ENCODE data around the gene PNKP. TPM values are rescaled to one million over a fixed set of nuclear protein-coding genes. Genes with fewer than 3 reads are reported as not detected.

Gene PNKP
- total and polyA plus RNA-seq, 9 donors = 6.8 to 111 (median 53.9) TPM

DNA sequence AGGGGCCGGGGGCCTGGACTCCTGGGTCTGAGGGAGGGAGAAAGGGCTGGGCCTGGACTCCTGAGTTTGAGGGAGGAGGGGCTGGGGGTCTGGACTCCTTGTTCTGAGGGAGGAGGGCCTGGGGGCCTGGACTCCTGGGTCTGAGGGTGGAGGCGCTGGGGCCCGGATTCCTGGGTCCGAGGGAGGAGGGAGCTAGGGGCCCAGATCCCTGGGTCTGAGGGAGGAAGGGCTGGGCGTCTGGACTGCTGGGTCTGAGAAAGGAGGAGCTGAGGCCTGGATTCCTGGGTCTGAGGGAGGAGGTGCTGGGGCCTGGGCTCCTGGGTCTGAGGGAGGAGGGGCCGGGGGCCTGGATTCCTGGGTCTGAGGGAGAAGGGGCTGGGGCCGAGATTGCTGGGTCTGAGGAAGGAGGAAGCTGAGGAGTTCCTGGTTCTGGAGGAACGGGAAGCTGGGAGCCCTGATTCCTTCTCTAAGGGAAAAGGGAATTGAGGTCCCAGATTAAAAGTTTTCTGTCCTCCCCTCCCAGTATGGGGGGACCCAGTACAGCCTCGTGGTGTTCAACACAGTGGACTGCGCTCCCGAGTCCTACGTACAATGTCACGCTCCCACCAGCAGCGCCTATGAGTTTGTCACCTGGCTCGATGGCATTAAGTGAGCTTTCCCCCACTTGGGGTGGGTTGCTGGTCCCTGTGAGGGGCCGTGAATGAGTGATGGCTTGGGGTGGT lies 48.6 kb downstream of the PNKP start:
- intact Hi-C loops (cut with DNase I) = loop anchor here in 1 of 4 donors (5.0 kb wide), 1 partner anchor 33 kb away; the partner anchor contains the start of gene PTOV1
- Histone ChIP-seq H3K4me1 (ENCODE audit: insufficient read depth) (peaks cover 11% of the 10 kb centered on the region), H3K27me3 (no peaks in the 10 kb centered on the region), H3K9me3 (no peaks in the 10 kb centered on the region), H3K27ac (peak overlapping the region; percentile 96 to 97), H3K36me3 (no peaks in the 10 kb centered on the region), H3K4me3 (peak overlapping the region; percentile 80)
- peak in 2 of 5 donors; percentile 58 to 61 for DNase-seq
- TF ChIP-seq, protein P1, sequence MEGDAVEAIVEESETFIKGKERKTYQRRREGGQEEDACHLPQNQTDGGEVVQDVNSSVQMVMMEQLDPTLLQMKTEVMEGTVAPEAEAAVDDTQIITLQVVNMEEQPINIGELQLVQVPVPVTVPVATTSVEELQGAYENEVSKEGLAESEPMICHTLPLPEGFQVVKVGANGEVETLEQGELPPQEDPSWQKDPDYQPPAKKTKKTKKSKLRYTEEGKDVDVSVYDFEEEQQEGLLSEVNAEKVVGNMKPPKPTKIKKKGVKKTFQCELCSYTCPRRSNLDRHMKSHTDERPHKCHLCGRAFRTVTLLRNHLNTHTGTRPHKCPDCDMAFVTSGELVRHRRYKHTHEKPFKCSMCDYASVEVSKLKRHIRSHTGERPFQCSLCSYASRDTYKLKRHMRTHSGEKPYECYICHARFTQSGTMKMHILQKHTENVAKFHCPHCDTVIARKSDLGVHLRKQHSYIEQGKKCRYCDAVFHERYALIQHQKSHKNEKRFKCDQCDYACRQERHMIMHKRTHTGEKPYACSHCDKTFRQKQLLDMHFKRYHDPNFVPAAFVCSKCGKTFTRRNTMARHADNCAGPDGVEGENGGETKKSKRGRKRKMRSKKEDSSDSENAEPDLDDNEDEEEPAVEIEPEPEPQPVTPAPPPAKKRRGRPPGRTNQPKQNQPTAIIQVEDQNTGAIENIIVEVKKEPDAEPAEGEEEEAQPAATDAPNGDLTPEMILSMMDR (IDR thresholded peaks at IDR 0.05) = no peak
- TF ChIP-seq EP300 (IDR thresholded peaks at IDR 0.05) (no peak), POLR2A (IDR thresholded peaks at IDR 0.05) (no peak)
- 10 to 26% (median 12%) methylated on average over 15 to 16 of the region's 16 CpGs for WGBS, 3 donors

DNA sequence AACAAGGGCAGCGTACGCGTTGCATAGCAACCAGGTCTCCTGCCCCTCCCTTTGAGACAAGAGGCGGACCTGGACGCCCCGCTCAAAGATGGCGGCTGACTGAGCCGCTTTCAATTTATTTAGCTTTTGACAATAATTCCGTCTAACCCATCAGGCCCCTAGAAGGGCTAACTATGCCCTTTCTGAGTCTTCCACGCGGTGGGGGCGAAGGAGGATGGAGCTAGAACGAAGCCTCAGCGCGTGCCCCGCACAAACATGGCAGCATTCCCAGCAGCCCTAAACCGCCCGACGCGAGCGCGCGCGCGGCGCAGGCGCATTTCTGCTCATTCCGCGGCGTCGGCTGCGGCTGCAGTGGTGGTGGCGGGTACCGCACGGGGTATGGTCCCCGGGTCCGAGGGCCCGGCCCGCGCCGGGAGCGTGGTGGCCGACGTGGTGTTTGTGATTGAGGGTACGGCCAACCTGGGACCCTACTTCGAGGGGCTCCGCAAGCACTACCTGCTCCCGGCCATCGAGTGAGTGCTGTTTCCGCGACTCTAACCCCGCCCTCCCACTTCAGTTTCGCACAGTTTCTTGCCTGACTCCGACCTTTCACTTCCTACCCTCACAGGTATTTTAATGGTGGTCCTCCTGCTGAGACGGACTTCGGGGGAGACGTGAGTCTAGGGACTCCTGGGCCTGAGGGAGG lies 49.3 kb downstream of the PNKP start, which contains the start of gene MED25:
MED25 (plus strand) TSS at position 326 of the 685 bp plus-strand sequence; CDS start at position 379, 53 bp downstream.
- DNase-seq = peak; percentile 88 to 94 (median 91)
- Histone ChIP-seq H3K4me1 (ENCODE audit: insufficient read depth) (peaks cover 11% of the 10 kb centered on the region), H3K4me3 (peak within 1 kb of the TSS; percentile 80), H3K27ac (peak within 1 kb of the TSS; percentile 96 to 97), H3K27me3 (no peaks in the 10 kb centered on the region), H3K9me3 (no peaks in the 10 kb centered on the region), H3K36me3 (no peaks in the 10 kb centered on the region)
- intact Hi-C loops (cut with DNase I) = loop anchor here in 1 of 4 donors (5.0 kb wide), 1 partner anchor 34 kb away; the partner anchor contains the start of gene PTOV1
- WGBS, 3 donors = 0% methylated on average over 36 to 57 of the region's 57 CpGs
- TF ChIP-seq EP300 (IDR thresholded peaks at IDR 0.05) = no peak
- TF ChIP-seq, protein P1 (IDR thresholded peaks at IDR 0.05) = peak in 2 of 3 donors; percentile 61 to 79
- peak; percentile 86 for TF ChIP-seq POLR2A (IDR thresholded peaks at IDR 0.05)

DNA sequence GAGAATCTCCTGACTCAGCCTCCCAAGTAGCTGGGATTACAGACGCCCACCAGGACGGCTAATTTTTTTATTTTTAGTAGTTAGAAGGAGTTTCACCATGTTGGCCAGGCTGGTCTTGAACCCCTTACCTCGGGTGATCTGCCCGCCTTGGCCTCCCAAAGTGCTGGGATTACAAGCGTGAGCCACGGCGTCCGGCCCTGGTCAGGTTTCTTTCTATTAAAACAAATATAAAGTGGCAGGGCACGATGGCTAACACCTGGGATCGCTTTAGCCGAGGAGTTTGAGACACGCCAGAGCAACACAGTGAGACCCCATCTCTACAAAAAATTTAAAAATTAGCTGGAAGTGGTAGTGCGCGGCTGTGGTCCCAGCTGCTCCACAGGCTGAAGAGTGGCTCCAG lies 50.8 kb downstream of the PNKP start:
- 32 to 62% (median 53%) methylated on average over 14 of the region's 14 CpGs for WGBS, 3 donors
- Histone ChIP-seq H3K4me3 (no peak overlapping the region), H3K36me3 (no peaks in the 10 kb centered on the region), H3K4me1 (ENCODE audit: insufficient read depth) (peaks cover 11% of the 10 kb centered on the region), H3K9me3 (no peaks in the 10 kb centered on the region), H3K27ac (peak overlapping the region; percentile 37 to 97), H3K27me3 (no peaks in the 10 kb centered on the region)
- peak in 2 of 5 donors; percentile 47 to 57 for DNase-seq
- TF ChIP-seq, protein P1 (IDR thresholded peaks at IDR 0.05) = no peak
- no peak for TF ChIP-seq EP300 (IDR thresholded peaks at IDR 0.05)
- no peak for TF ChIP-seq POLR2A (IDR thresholded peaks at IDR 0.05)
- intact Hi-C loops (cut with DNase I) = loop anchor here in 1 of 4 donors (5.0 kb wide), 1 partner anchor 36 kb away; the partner anchor contains the start of gene PTOV1

DNA sequence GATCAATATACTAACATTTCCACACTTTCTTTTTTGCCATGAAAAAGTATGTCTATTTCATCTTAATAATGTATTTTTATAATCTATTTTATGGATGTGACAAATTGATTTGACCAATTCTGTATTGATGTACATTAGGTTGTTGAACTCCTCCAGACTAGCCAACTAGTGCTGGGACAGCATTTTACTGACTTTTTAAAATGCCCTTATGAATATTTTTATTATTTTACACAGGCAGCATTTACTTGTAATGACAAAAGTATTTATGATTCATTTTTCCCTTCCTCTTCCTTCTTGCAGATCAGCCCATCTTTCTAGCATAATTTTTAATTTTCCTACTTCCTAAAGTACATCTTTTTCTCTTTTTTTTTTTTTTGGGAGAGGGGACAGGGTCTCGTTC lies 53.4 kb downstream of the PNKP start:
- TF ChIP-seq, protein P1 (IDR thresholded peaks at IDR 0.05) = no peak
- TF ChIP-seq POLR2A (IDR thresholded peaks at IDR 0.05) = no peak
- no peak for TF ChIP-seq EP300 (IDR thresholded peaks at IDR 0.05)
- Histone ChIP-seq H3K27me3 (no peaks in the 10 kb centered on the region), H3K27ac (peak overlapping the region in 1 of 2 donors; percentile 87), H3K36me3 (no peaks in the 10 kb centered on the region), H3K4me3 (no peak overlapping the region), H3K9me3 (no peaks in the 10 kb centered on the region), H3K4me1 (ENCODE audit: insufficient read depth) (peaks cover 6% of the 10 kb centered on the region)
- 49 to 67% (median 59%) methylated on average over 1 of the region's 1 CpG for WGBS, 3 donors
- intact Hi-C loops (cut with DNase I) = no loop called here
- DNase-seq = no peak
